Stimulated activated CD8-positive, alpha-beta memory T cell treated with anti-CD3 and anti-CD28 coated beads, Interleukin-2, amount 100 ng/mL, for 48 hours (primary cell): Measurements from ENCODE around the gene MAMLD1.

ENCODE experiments used
- DNase-seq, 2 donors: peaks; one replicate each; pipeline ENCODE4 v3.0.0-alpha.2; 2020; ENCODE audit warnings: low read depth in 2 of 2

The MAMLD1 gene

DNA sequence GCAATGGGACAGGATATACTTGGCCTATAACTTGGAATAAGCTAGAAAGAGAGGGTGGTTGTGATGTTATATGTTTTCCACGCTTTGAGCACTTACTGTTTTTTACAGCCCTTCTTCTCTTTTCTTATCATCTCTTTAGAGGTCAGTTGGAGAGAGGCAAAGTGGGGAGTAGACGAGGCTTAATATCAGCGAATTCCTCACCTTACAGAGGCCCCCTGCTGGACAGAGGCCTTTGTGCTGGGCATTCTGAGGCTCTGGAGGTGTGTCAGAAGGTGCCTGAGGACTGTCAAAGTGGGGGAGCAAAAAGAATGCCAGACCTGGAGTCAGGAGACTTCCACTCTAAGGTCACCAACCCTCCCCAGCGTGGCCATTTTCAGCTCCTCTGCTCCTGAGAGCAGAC is 42.5 kb downstream of the MAMLD1 start:
- DNase-seq = no peak

DNA sequence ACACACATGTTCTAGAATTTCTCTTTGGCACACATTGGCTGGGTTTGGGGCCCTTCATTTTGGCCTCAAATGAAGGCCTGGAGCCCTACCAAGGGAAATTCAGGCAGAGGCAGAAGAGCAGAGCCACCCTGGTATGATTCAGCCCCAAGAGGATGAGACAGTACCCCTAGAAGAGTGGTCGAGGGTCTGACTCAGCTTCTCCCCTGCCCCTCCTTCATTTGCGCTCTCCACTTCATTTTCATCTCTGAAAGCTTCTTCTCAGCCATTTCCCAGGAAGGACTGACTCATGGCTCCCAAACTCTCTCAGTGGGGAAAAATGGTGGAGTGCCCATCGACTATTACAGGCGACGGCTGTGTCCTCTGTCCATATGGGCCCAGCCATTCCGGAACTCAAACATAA is 43.5 kb downstream of the MAMLD1 start:
- DNase-seq = no peak

DNA sequence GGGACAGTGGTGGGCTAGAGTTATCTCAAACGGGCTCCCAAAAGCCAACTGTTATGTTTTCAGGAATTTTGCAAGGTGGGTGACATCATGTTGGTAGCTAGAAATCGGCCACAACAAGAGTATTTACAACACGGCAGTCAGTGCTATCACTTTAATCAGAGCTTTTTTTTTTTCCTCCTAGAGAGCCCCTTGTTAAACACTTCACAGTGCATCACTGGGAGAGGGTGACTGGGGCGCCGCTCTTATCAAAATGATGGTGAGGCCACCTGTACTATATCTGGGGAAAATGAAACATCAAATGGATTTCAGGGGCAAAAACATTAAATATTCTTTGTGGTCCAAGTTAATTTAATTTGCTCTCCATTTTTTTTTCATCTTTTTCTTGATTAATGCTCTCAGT is 44.9 kb downstream of the MAMLD1 start:
- no peak for DNase-seq

GRCh38 chrX:150408561-150408960 is 45.4 kb downstream of the MAMLD1 start:
- DNase-seq = no peak

DNA sequence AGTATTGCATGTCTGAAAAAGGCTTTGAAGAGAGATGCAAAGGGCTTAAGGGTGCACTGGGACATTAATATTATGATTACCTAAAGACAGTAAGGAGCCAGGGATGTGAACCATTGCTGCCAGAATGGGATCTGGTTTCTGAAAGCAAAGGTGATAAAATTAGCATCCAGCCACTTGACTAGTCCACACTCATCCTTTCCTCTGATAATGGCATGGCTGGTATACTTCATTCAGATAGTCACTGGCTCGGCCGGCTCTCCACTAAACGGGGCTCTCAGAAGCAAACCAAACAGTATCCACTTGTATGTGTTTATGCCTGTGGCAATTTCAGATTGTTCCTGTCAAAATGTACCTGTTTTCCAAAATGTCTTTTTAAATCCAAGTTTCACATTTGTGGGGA is 46.4 kb downstream of the MAMLD1 start:
- no peak for DNase-seq

- DNase-seq = no peak
Observed at GRCh38 chrX:150409964-150410363, 46.8 kb downstream of the MAMLD1 start.

DNA sequence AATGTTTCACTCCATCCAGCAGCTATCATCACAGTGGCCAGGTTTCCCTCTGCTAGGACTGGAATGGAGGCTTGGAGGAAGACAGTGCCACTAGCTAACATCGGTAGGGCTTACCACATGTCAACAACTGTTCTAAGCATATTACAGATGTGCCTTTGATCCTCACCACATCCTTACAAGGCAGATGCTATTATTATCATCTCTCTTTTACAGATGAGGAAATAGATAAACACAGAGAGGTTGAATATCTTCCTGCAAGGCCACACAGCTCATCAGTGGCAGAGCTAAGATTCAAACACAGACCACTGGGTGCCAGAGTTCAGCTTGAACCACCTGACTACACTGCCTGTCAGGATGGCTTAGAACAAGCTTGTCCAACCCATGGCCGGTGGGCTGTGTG is 47.4 kb downstream of the MAMLD1 start:
- no peak for DNase-seq

- DNase-seq = no peak
Observed at GRCh38 chrX:150411656-150412055, 48.5 kb downstream of the MAMLD1 start.

DNA sequence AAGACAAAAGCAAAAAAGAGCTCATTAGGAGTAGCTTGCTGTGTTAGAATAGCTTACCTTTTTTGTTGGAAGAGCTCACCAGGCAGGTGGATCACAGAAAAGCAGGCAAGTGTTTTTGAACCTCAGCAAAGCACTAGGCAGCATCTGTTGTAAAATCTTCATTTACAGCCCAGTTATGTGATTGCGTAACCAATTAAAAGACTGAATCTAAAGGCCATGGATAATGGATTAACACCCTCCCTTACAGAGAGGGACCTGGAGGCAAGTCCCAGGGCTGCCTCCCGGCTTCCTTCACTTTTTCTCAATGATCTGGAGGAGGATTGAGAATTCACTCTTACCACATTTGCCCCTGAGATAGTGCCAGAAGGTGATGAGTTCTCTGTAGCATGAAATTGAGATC is 51.1 kb downstream of the MAMLD1 start:
- DNase-seq = no peak

DNA sequence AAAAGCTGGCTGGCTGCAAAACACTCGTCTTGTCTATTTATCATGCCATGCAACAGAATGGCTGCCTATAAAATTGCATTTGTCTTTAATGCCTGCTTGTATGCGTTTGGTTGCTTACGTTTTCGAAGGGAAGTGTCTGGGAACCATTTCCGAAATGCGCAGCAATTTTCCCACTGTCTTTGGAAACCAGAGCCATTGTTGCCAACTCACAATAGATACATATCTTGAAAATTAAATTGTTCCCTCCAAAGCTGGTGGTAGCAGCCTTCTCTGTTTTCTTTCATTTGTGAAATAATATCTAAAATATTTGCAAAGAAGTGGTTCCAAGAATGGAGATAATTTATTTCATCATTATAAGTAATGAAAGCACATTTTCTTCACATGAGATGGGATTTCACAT is 53.4 kb downstream of the MAMLD1 start:
- no peak for DNase-seq

DNA sequence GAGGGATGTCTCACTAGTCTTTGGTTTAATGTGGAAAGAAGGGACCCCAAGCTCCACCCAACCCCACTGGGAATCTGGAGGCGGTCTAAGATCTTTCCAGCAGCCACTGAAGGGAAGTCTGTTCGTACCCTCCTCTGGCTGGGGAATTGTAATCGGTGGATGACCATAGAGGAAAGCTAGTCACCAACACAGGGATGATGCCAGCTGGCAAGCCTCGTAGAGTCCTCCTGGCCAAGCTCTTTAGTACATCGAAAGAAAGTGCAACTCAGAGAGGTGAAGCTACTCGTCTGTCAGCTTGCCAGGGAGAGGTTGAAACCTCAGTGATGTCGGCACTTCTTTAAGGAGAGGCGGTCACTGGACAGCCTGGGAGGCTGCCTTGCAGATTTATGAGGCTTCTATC is 58.7 kb downstream of the MAMLD1 start:
- no peak for DNase-seq

GRCh38 chrX:150429594-150429993 is 66.5 kb downstream of the MAMLD1 start:
- DNase-seq = no peak

DNA sequence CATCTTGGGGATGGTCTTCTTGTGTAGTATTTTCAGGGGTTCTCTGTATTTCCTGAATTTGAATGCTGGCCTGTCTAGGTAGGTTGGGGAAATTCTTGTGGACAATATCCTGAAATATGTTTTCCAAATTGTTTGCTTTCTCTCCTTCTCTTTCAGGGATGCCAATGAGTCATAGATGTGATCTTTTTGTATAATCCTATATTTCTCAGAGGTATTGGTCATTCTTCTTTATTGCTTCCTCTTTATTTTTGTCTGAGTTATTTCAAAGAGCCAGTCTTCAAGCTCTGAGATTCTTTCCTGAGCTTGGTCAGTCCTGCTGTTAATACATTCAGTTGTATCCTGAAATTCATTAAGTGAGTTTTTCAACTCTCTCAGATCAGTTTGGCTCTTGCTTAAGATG is 73.1 kb downstream of the MAMLD1 start:
- no peak for DNase-seq

DNA sequence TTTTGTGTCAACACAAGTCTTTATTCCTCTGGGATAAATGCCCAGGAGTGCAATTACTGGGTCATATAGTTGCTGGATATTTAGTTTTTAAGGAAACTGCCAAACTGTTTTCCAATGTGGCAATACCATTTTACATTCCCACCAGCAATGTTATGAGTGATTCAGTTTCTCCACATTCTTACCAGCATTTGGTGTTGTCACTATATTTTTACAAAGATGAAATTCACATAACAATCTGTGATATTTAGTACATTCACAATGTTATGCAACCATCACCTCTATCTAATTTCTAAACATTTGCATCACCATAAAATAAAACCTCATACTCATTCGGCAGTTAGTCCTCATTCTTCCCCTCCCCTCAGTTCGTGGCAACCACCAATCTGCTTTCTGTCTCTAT is 75.0 kb downstream of the MAMLD1 start:
- no peak for DNase-seq

GRCh38 chrX:150446151-150446550 is 83.0 kb downstream of the MAMLD1 start:
- no peak for DNase-seq

- DNase-seq = no peak
Observed at GRCh38 chrX:150446995-150447394, 83.9 kb downstream of the MAMLD1 start.

DNA sequence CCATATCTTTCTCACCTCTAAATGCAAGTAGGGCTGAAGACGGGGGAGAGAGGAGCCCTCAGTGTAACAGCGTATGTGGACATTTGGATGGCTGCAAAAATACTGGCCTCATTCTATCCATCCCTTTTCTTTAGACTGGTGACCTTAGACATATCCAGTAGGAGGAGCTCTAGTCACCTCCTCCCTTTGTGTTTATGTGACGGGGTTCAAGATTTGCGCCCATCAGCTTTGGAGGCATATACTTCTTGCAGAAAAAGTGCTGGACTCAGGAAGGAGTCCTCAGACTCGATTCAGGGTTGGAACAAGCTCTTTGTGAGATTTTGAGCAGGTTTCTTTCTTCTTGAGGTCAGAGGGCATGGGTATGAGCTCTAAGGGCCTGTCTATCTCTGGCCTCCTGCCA is 86.2 kb downstream of the MAMLD1 start:
- no peak for DNase-seq

DNA sequence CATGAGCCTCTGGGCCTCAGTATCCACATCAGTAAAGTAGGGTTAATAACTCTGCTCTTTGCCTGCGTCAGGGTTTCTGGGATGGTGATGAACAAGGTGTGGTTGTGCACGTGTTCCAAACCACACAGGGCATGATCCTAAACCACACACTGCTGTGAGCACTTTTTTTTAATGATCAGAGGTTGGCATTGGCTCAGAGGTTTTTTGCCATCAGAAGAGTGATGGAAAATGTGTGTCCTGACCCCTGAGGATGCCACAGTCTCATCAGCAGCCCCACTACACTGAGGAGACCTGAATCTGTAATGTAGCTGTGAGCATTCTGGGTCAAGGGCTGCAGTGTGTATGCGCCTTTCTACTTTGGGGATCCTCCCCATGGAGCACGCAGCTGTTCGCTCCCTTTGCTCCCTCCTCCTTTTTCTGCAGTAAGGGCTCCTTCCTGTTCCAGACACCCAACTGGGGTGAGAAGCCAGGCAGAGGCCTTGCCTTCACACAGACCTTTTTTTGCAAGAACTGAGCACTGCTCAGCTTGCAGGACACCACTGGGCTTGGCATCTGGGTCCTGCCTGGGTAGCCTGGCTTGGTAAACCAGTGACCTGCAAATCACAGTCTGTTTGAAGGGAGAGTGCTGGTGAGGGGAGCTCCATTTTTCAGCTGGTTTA is 87.5 kb downstream of the MAMLD1 start:
- no peak for DNase-seq

GRCh38 chrX:150451953-150452352 is 88.8 kb downstream of the MAMLD1 start:
- DNase-seq = no peak

- no peak for DNase-seq
Observed at GRCh38 chrX:150454083-150454482, 91.0 kb downstream of the MAMLD1 start.

DNA sequence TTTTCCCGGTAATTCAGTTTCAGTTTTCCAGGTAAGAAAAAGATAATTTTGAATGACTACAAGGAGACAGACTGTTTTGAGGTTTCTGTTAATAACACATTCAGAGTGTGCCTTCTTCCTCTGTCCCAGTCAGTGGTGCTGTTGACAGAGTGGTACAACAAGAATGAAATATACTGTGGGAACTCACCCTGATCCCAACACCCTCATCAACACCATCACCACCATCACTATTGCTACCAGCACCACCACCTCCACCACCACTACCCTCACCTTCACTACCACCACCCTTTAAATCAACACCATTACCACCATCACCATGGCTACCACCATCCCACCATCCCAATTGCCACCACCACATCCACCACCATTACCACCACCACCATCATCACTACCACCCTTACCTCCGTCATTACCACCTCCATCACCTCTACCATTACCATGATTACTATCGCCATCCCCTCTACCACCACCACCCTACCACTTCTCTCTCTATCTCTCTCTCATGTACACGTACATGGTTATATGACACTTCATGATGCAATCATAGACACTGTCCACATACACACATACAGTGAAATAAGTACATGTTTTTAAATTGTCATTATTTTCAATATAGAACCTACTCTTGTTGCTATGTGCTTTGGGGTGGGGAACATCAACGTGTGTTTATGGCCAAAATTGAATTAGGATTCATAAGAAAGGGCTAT is 91.5 kb downstream of the MAMLD1 start:
- no peak for DNase-seq

- DNase-seq = no peak
Observed at GRCh38 chrX:150455215-150455608, 92.1 kb downstream of the MAMLD1 start.

DNA sequence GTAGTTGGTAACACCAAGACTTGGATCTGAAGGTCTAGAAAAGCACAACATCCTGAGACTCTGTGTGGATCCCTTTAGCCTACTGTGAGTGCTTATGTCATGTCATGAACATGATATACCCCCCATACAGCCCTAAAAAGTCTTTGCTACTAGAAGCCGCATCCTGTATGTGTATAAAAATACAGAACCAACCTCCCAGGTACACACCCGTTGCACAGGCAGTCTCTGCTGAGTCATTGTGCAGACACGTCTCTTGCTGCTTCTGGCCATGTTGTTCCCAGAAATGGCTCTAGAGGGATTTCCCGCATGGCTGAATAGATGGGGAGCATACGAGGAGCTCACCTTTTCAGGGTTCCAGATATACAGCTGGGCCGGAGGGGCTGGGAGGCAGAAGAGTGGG is 93.3 kb downstream of the MAMLD1 start:
- DNase-seq = no peak

GRCh38 chrX:150456941-150457340 is 93.8 kb downstream of the MAMLD1 start:
- DNase-seq = no peak
